Neural progenitor cell (in vitro differentiated cells): Measurements from ENCODE around the gene CYTH3. TPM values are rescaled to one million over a fixed set of nuclear protein-coding genes. Genes with fewer than 3 reads are reported as not detected.

Experiments
- DNase-seq: peaks from one replicate; pipeline ENCODE4 v3.0.0-alpha.2; 2016; ENCODE audit warnings: low spot score
- H2AFZ ChIP-seq: fragments of 200-600 bp; sonication (generic); replicated peaks from 2 replicates; pipeline ENCODE4 v1.6.1; 2016; ENCODE audit warnings: antibody characterized with exemption
- H3F3A ChIP-seq: fragments of 200-600 bp; sonication (generic); 2 replicates; pipeline ENCODE4 v1.6.1; 2016; ENCODE audit warnings: antibody characterized with exemption, low read depth
- H3K27ac ChIP-seq: fragments of 200-600 bp; sonication (generic); 2 replicates; pipeline ENCODE4 v1.5.1; 2016; ENCODE audit warnings: mild to moderate bottlenecking
- H3K27me3 ChIP-seq: fragments of 200-600 bp; sonication (generic); 2 replicates; pipeline ENCODE4 v1.6.1; 2016; ENCODE audit warnings: mild to moderate bottlenecking, moderate library complexity
- H3K36me3 ChIP-seq: fragments of 200-600 bp; sonication (generic); 2 replicates; pipeline ENCODE4 v1.5.1; 2016
- H3K4me1 ChIP-seq: fragments of 200-600 bp; sonication (generic); 2 replicates; pipeline ENCODE4 v1.6.1; 2016; ENCODE audit warnings: mixed run types
- H3K4me2 ChIP-seq: fragments of 200-600 bp; sonication (generic); 2 replicates; pipeline ENCODE4 v1.6.1; 2016
- H3K4me3 ChIP-seq: fragments of 200-600 bp; sonication (generic); 2 replicates; pipeline ENCODE4 v1.5.1; 2016
- H3K79me2 ChIP-seq: fragments of 200-600 bp; sonication (generic); 2 replicates; pipeline ENCODE4 v1.6.1; 2016; ENCODE audit warnings: low read depth
- H3K9ac ChIP-seq: fragments of 200-600 bp; sonication (generic); 2 replicates; pipeline ENCODE4 v1.6.1; 2016
- H3K9me3 ChIP-seq: fragments of 200-600 bp; sonication (generic); 2 replicates; pipeline ENCODE4 v1.5.1; 2016; ENCODE audit warnings: low read depth
- H4K20me1 ChIP-seq: fragments of 200-600 bp; sonication (generic); 2 replicates; pipeline ENCODE4 v1.6.1; 2016; ENCODE audit warnings: low read depth
- H3K27ac Mint-ChIP-seq: 3 replicates; pipeline ENCODE4 v1.8.0; 2021; ENCODE audit warnings: mixed read lengths
- H3K27me3 Mint-ChIP-seq: 2 replicates; pipeline ENCODE4 v1.8.0; 2022; ENCODE audit warnings: low read depth, mild to moderate bottlenecking, inconsistent platforms, moderate library complexity, mixed read lengths; ENCODE audit not compliant: insufficient read depth
- H3K36me3 Mint-ChIP-seq: 3 replicates; pipeline ENCODE4 v1.8.0; 2021; ENCODE audit warnings: mixed read lengths
- H3K4me1 Mint-ChIP-seq: 3 replicates; pipeline ENCODE4 v1.8.0; 2021; ENCODE audit warnings: mixed read lengths
- H3K4me3 Mint-ChIP-seq: 3 replicates; pipeline ENCODE4 v1.8.0; 2021; ENCODE audit warnings: mild to moderate bottlenecking, moderate library complexity, mixed read lengths
- H3K9me3 Mint-ChIP-seq: 3 replicates; pipeline ENCODE4 v1.8.0; 2020; ENCODE audit warnings: mixed read lengths
- EZH2 ChIP-seq: fragments of 200-600 bp; sonication (generic); IDR thresholded peaks from 2 replicates; pipeline ENCODE4 v1.6.1; 2017; ENCODE audit warnings: antibody characterized with exemption, mild to moderate bottlenecking, moderate library complexity
- EZH2phosphoT487 ChIP-seq: fragments of 200-600 bp; sonication (generic); IDR thresholded peaks from 2 replicates; pipeline ENCODE4 v1.6.1; 2017; ENCODE audit warnings: antibody characterized with exemption
- total RNA-seq: library from RNA; depleted of rRNA; stranded (reverse); fragments of >200 nt; gene quantifications from 2 replicates; pipeline ENCODE4 v1.2.3, GENCODE V29; 2015; ENCODE audit warnings: low replicate concordance
- TF ChIP-seq, protein P1 (sequence below): fragments of 200-600 bp; sonication (generic); IDR thresholded peaks from 2 replicates; pipeline ENCODE4 v1.5.1; 2017; ENCODE audit warnings: antibody characterized with exemption, mild to moderate bottlenecking

CYTH3 gene
- total RNA-seq, 1 donor from 2014 or later, result 10.9 TPM

DNA sequence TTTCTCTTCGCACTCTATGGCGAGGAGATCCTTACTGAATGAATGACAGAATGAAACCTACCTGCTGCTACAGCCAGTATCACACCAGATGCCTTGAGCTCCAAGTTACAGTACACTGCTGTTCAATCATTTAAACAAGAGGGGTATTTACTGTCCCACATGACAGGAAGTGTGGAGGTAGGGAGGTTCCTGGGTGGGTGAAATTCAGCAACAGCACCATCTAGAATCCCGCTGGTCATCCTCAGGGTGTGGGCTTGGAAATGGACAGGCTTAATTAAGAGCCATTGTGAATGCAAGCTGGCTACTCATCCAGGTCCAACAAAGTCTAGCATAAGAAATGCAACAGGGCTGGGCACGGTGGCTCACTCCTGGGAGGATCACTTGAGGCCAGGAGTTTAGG is 14.7 kb downstream of the CYTH3 start:
- H3F3A ChIP-seq, result no peaks in the 10 kb centered on the region
- H3K9ac ChIP-seq, result no peak overlapping the region
- no peaks in the 10 kb centered on the region for H3K9me3 ChIP-seq
- H3K27ac ChIP-seq, result no peak overlapping the region
- Mint-ChIP-seq H3K4me3 (no peak overlapping the region), H3K27me3 (no peaks in the 10 kb centered on the region), H3K27ac (no peak overlapping the region), H3K36me3 (no peaks in the 10 kb centered on the region), H3K9me3 (peaks cover 2% of the 10 kb centered on the region), H3K4me1 (peaks cover 19% of the 10 kb centered on the region)
- no peak overlapping the region for H3K4me2 ChIP-seq
- no peak overlapping the region for H2AFZ ChIP-seq
- no peaks in the 10 kb centered on the region for H3K36me3 ChIP-seq
- no peaks in the 10 kb centered on the region for H4K20me1 ChIP-seq
- H3K79me2 ChIP-seq, result peaks cover 13% of the 10 kb centered on the region
- TF ChIP-seq, protein P1, sequence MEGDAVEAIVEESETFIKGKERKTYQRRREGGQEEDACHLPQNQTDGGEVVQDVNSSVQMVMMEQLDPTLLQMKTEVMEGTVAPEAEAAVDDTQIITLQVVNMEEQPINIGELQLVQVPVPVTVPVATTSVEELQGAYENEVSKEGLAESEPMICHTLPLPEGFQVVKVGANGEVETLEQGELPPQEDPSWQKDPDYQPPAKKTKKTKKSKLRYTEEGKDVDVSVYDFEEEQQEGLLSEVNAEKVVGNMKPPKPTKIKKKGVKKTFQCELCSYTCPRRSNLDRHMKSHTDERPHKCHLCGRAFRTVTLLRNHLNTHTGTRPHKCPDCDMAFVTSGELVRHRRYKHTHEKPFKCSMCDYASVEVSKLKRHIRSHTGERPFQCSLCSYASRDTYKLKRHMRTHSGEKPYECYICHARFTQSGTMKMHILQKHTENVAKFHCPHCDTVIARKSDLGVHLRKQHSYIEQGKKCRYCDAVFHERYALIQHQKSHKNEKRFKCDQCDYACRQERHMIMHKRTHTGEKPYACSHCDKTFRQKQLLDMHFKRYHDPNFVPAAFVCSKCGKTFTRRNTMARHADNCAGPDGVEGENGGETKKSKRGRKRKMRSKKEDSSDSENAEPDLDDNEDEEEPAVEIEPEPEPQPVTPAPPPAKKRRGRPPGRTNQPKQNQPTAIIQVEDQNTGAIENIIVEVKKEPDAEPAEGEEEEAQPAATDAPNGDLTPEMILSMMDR, result no peak
- TF ChIP-seq EZH2phosphoT487, result no peak
- TF ChIP-seq EZH2, result no peak
- no peak overlapping the region for H3K4me3 ChIP-seq
- no peak for DNase-seq
- peaks cover 15% of the 10 kb centered on the region for H3K4me1 ChIP-seq
- H3K27me3 ChIP-seq, result no peaks in the 10 kb centered on the region

DNA sequence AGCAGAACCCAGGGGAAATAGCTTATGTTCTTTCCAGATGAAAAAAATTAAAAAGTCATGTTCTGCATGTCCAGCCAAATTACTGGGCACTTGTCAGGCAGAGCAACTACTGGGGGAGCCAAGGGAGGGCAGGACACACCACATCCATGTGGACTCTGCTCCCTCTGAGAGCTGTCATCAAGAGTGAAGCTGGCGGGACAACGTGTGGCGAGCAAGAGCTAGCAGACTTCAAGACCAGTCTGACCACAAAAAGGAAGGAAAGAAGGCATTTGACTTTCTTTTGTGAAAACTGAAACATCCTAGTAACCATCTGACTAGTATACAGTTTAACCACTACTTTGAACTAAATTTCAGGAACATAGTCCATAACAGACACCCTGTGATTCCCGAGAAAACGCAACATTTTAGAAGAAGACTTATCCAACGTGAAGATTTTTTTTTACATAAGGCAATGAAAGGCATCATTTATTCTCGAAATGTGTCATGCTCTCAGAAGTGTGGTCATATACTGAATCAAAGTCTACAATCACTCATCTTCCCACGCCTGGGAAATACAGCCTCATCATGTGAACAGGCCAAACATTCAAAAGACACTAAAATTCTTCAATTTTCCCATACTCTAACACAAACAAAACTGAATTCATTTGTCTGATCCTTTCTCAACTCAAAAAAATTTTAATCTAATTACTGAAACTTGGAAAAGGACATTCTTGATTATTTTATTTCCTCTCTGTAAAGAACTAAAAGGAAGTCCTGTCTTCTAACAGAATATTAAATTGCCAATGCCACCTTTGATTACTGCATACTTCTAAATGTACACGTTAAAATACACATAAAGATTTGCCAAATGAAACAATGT is 15.5 kb downstream of the CYTH3 start:
- H3K36me3 ChIP-seq, result no peaks in the 10 kb centered on the region
- Mint-ChIP-seq H3K36me3 (no peaks in the 10 kb centered on the region), H3K4me3 (no peak overlapping the region), H3K27me3 (no peaks in the 10 kb centered on the region), H3K9me3 (peaks cover 2% of the 10 kb centered on the region), H3K4me1 (peaks cover 26% of the 10 kb centered on the region), H3K27ac (no peak overlapping the region)
- H3K4me3 ChIP-seq, result no peak overlapping the region
- peaks cover 19% of the 10 kb centered on the region for H3K79me2 ChIP-seq
- no peak for DNase-seq
- H4K20me1 ChIP-seq, result no peaks in the 10 kb centered on the region
- no peak overlapping the region for H3K9ac ChIP-seq
- H3K4me1 ChIP-seq, result peaks cover 21% of the 10 kb centered on the region
- H3K27me3 ChIP-seq, result no peaks in the 10 kb centered on the region
- no peak overlapping the region for H2AFZ ChIP-seq
- no peak for TF ChIP-seq EZH2phosphoT487
- TF ChIP-seq, protein P1, result no peak
- no peak for TF ChIP-seq EZH2
- no peak overlapping the region for H3K4me2 ChIP-seq
- H3F3A ChIP-seq, result no peaks in the 10 kb centered on the region
- no peaks in the 10 kb centered on the region for H3K9me3 ChIP-seq
- H3K27ac ChIP-seq, result no peak overlapping the region

DNA sequence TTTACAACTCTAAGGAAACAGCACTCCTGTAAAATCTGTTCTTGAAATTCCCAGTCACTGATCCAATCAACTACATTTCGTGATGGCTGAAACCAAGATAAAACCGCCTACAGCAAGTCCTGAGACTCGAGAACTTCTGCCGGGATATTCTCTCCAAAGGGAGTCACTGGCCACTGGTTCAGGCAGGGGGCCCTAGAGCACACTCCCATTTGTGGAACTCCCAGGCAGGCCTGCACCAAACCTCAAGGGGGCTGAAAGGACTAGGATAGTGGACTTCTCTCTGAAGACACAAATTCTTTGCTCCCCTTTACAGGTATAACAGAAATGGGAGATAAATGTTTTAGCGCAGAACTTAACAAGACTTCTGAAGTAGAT is 16.3 kb downstream of the CYTH3 start:
- H3F3A ChIP-seq, result no peaks in the 10 kb centered on the region
- no peak overlapping the region for H3K4me2 ChIP-seq
- H3K9ac ChIP-seq, result no peak overlapping the region
- H2AFZ ChIP-seq, result no peak overlapping the region
- no peak overlapping the region for H3K4me3 Mint-ChIP-seq
- no peaks in the 10 kb centered on the region for H3K27me3 Mint-ChIP-seq
- no peak overlapping the region for H3K4me3 ChIP-seq
- H4K20me1 ChIP-seq, result no peaks in the 10 kb centered on the region
- no peaks in the 10 kb centered on the region for H3K36me3 Mint-ChIP-seq
- peaks cover 21% of the 10 kb centered on the region for H3K4me1 ChIP-seq
- no peak overlapping the region for H3K27ac ChIP-seq
- TF ChIP-seq, protein P1, result peak; percentile 17
- TF ChIP-seq EZH2, result no peak
- no peaks in the 10 kb centered on the region for H3K27me3 ChIP-seq
- no peaks in the 10 kb centered on the region for H3K36me3 ChIP-seq
- no peak overlapping the region for H3K27ac Mint-ChIP-seq
- H3K9me3 ChIP-seq, result no peaks in the 10 kb centered on the region
- peak; percentile 46 for DNase-seq
- peaks cover 24% of the 10 kb centered on the region for H3K79me2 ChIP-seq
- H3K4me1 Mint-ChIP-seq, result peaks cover 30% of the 10 kb centered on the region
- peaks cover 2% of the 10 kb centered on the region for H3K9me3 Mint-ChIP-seq
